ENCODE data around the gene PLA2G12A. TPM values are rescaled to one million over a fixed set of nuclear protein-coding genes. Genes with fewer than 3 reads are reported as not detected.
"Not testable (repeated sequence)": the region's sequence is repeated elsewhere in the genome, so short reads cannot be mapped to it uniquely, and the experiment has no call there.

The PLA2G12A gene
- total RNA-seq, 1 donor from 2014 or later: 20.3 TPM

DNA sequence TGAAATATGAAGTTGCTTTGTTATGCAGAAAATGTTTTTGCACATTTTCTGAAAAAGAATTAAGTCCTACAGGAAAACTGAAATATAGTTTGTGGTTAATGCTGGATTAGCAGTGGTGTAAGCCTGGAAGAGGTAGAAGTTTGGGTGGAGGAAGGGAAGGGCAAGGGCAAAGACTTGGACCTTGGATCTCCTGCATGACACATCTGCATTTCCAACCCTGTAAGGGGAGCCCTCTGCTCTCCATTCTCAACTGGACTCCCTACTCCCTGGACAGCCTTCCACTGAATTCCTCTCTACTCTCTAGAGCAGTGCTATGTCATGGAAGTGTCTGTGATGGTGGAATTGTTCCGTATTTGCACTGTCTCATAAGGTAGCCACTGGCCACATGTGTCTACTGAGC lies 31.2 kb downstream of the PLA2G12A start:
- H3K4me3 ChIP-seq (ENCODE audit: low read depth, low read length): no peak overlapping the region
- no peak for DNase-seq (ENCODE audit: low read depth)
- TF ChIP-seq, protein P1, sequence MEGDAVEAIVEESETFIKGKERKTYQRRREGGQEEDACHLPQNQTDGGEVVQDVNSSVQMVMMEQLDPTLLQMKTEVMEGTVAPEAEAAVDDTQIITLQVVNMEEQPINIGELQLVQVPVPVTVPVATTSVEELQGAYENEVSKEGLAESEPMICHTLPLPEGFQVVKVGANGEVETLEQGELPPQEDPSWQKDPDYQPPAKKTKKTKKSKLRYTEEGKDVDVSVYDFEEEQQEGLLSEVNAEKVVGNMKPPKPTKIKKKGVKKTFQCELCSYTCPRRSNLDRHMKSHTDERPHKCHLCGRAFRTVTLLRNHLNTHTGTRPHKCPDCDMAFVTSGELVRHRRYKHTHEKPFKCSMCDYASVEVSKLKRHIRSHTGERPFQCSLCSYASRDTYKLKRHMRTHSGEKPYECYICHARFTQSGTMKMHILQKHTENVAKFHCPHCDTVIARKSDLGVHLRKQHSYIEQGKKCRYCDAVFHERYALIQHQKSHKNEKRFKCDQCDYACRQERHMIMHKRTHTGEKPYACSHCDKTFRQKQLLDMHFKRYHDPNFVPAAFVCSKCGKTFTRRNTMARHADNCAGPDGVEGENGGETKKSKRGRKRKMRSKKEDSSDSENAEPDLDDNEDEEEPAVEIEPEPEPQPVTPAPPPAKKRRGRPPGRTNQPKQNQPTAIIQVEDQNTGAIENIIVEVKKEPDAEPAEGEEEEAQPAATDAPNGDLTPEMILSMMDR (conservative IDR thresholded peaks at IDR 0.05; ENCODE audit: low read depth, low read length): no peak

DNA sequence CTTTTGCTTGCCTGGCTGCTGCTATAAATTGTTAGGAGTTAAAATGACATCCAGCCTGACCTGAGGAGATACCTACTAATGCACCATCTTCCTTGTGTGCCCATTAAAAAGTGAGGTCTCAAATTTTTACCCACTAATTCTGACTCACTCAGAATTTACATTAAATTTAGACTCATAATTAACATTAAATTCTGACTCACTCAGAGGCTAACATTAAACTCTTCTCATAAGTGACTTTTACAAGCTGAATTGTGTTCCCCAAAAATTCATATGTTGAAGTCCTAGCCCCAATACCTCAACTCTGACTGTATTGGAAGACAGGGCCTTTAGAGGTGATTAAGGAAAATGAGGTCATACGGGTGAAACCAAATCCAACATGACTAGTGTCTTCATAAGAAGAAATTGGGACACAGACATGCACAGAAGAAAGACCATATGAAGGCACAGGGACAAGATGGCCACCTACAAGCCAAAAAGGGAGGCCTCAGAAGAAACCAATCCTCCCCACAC lies 38.4 kb downstream of the PLA2G12A start:
- TF ChIP-seq, protein P1 (conservative IDR thresholded peaks at IDR 0.05; ENCODE audit: low read depth, low read length): no peak
- no peak for DNase-seq (ENCODE audit: low read depth)

DNA sequence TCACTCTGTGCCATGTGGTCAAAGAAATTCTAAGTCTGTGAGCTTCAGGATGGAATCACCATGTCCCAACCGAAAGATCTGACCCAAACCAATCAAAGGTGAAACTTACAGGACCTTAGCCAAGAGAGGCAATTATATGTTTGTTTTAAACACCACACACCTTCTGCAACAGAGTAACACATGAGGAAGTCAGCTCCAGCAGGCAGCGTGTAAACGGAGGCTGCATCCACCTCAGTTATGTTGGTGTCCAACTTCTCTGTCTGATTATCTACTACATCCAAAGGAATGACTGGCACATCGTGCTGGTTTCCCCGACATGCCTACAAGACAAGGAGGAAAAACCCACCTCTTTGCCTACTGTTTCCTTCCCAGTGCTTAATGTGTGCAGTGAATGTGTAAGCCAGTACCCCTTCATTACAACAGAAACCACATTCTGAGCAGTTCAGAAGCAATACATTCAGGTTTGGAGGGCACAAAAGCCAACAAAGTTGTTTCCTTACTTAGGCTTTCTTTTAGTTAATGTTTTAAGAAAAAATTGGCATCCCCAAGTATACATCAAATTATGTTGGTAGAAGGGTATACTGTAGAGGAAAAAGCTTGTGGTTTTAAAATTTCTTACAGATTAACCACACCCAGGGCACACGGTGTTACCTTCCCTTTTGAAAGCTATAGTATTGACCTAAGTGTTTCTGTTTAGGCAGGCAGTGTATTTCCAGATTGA lies 39.0 kb downstream of the PLA2G12A start:
- TF ChIP-seq, protein P1 (conservative IDR thresholded peaks at IDR 0.05; ENCODE audit: low read depth, low read length): no peak
- DNase-seq (ENCODE audit: low read depth): no peak
- H3K4me3 ChIP-seq (ENCODE audit: low read depth, low read length): no peak overlapping the region

More for the DNA sequence above, 38.4 kb downstream of the PLA2G12A start:
- no peak overlapping the region for H3K4me3 ChIP-seq (ENCODE audit: low read depth, low read length)

DNA sequence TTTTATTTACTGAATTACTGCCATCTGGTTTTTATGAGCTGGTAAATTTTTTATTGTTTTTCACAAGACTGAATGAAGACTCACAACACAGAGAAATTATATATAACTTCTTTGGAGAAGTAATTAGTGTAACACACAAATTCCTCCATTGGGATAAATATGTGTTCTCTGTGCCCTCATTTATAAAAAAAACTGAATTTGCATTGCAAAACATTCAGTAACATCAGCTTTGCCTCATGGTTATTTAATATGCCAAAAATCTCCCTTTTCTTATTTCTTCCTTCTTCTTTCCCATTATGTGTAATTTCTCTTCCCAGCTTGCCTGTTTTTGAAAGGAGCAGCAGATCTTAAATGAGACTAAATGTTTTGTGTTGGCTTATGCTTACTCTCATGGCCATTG lies 45.1 kb downstream of the PLA2G12A start:
- no peak for DNase-seq (ENCODE audit: low read depth)
- TF ChIP-seq, protein P1 (conservative IDR thresholded peaks at IDR 0.05; ENCODE audit: low read depth, low read length): no peak
- no peak overlapping the region for H3K4me3 ChIP-seq (ENCODE audit: low read depth, low read length)

DNA sequence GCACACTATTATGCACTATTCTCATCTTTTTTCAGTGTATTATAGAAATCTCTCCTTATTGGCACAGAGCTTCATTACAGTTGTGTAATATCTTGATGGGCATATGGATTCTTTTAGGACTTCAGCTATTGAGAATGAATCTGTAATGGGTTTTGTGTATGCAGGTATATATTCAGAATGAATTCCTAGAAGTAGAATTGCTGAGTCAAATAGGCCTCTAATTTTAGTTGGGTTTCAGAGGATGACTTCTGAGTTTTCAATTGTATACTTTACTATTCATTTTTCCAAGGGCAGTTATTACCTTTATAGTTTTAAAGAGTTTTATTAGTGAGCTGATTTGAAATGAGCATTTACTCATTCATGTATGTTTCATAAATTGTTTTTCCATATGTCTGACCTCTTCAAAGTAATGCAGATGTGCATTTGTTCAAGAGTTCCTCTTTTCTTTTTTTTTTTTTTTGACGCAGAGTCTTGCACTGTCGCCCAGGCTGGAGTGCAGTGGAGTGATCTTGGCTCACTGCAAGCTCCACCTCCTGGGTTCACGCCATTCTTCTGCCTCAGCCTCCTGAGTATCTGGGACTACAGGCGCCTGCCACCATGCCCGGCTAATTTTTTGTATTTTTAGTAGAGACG lies 46.1 kb downstream of the PLA2G12A start:
- DNase-seq (ENCODE audit: low read depth): no peak
- H3K4me3 ChIP-seq (ENCODE audit: low read depth, low read length): no peak overlapping the region

DNA sequence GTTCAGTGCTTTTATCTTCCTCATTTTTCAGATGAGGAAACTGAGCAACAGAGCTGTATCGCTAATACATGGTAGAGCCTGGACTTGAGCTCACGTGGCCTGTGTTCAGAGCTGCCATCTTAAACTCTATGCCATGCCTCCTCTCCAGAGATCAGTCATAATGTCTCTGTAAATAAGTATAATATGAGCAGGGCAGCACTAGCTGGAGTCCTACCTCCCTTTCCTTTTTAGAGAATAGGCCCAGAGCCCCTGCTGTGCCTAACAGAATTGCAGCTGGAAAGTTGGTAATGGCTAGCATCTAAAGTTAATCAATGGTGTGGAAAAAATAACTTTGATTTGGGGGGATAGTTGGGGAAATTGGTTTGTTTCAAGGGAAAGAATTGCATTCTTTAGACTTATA lies 47.0 kb downstream of the PLA2G12A start:
- H3K4me3 ChIP-seq (ENCODE audit: low read depth, low read length): no peak overlapping the region
- TF ChIP-seq, protein P1 (conservative IDR thresholded peaks at IDR 0.05; ENCODE audit: low read depth, low read length): no peak
- DNase-seq (ENCODE audit: low read depth): no peak

More for the DNA sequence above, 46.1 kb downstream of the PLA2G12A start:
- TF ChIP-seq, protein P1 (conservative IDR thresholded peaks at IDR 0.05; ENCODE audit: low read depth, low read length): no peak

DNA sequence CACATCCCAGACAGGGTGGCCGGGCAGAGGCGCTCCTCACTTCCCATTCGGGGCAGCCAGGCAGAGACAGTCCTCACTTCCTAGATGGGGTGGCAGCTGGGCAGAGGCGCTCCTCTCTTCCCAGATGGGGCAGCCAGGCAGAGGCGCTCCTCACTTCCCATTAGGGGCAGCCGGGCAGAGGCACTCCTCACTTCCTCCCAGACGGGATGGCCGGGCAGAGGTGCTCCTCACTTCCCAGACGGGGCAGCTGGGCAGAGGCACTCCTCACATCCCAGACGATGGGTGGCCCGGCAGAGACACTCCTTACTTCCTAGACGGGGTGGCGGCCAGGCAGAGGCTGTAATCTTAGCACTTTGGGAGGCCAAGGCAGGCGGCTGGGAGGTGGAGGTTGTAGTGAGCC lies 50.9 kb downstream of the PLA2G12A start:
- not testable (repeated sequence) for H3K4me3 ChIP-seq (ENCODE audit: low read depth, low read length); DNase-seq (ENCODE audit: low read depth)

DNA sequence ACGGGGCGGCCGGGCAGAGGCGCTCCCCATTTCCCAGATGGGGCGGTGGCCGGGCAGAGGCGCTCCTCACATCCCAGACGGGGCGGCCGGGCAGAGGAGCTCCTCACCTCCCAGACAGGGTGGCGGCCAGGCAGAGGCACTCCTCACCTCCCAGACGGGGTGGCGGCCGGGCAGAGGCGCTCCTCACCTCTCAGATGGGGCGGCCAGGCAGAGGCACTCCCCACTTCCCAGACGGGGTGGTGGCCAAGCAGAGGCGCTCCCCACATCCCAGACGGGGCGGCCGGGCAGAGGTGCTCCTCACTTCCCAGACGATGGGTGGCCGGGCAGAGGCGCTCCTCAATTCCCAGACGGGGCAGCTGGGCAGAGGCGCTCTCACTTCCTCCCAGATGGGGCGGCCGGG lies 51.4 kb downstream of the PLA2G12A start:
- DNase-seq (ENCODE audit: low read depth): not testable (repeated sequence)

More for the DNA sequence above, 51.4 kb downstream of the PLA2G12A start:
- H3K4me3 ChIP-seq (ENCODE audit: low read depth, low read length): not testable (repeated sequence)

All from epithelial cell of proximal tubule (primary cell).